Measurements from ENCODE around the gene GSG1. TPM values are rescaled to one million over a fixed set of nuclear protein-coding genes. Genes with fewer than 3 reads are reported as not detected.

The GSG1 gene
- total and polyA plus RNA-seq, 10 donors: not detected

- no peak for DNase-seq
- Histone ChIP-seq H3K4me3 (no peak overlapping the region), H3K9me3 (no peaks in the 10 kb centered on the region), H3K4me1 (peaks cover 0 to 4% (median 0%) of the 10 kb centered on the region in 6 donors), H3K27ac (no peak overlapping the region), H3K36me3 (no peaks in the 10 kb centered on the region), H3K27me3 (replicated peaks in 1 of 7) (no peaks in the 10 kb centered on the region)
- intact Hi-C loops (cut with DNase I; ENCODE audit: low total_unique reads): no loop called here
- TF ChIP-seq CTCF (IDR thresholded peaks at IDR 0.05 in 8 of 11, conservative IDR thresholded peaks at IDR 0.05 in 3 of 11) (no peak), POLR2AphosphoS5 (IDR thresholded peaks at IDR 0.05) (no peak)
- WGBS, 5 donors: 62 to 81% (median 72%) methylated on average over 3 of the region's 3 CpGs
These were observed 23.0 kb upstream of the GSG1 start for GRCh38 chr12:13126494-13126893.

- no peaks in the 10 kb centered on the region for H3K27me3 ChIP-seq (replicated peaks in 1 of 7)
- peaks cover 0 to 4% (median 0%) of the 10 kb centered on the region in 6 donors for H3K4me1 ChIP-seq
- intact Hi-C loops (cut with DNase I; ENCODE audit: low total_unique reads): no loop called here
- H3K36me3 ChIP-seq: no peaks in the 10 kb centered on the region
- TF ChIP-seq CTCF (IDR thresholded peaks at IDR 0.05 in 8 of 11, conservative IDR thresholded peaks at IDR 0.05 in 3 of 11) (no peak), POLR2A (IDR thresholded peaks at IDR 0.05) (no peak), POLR2AphosphoS5 (IDR thresholded peaks at IDR 0.05) (no peak)
- WGBS, 5 donors: 84 to 100% (median 94%) methylated on average over 2 of the region's 2 CpGs
- H3K27ac ChIP-seq: no peak overlapping the region
- no peaks in the 10 kb centered on the region for H3K9me3 ChIP-seq
- no peak overlapping the region for H3K4me3 ChIP-seq
- DNase-seq: no peak
These were observed 22.5 kb upstream of the GSG1 start for GRCh38 chr12:13125996-13126395.

- no peak for DNase-seq
- TF ChIP-seq POLR2AphosphoS5 (IDR thresholded peaks at IDR 0.05): peak in 1 of 3 donors; percentile 27
- no peak for TF ChIP-seq POLR2A (IDR thresholded peaks at IDR 0.05)
- no peak for TF ChIP-seq CTCF (IDR thresholded peaks at IDR 0.05 in 8 of 11, conservative IDR thresholded peaks at IDR 0.05 in 3 of 11)
- Histone ChIP-seq H3K4me1 (peaks cover 0 to 4% (median 0%) of the 10 kb centered on the region in 6 donors), H3K36me3 (no peaks in the 10 kb centered on the region), H3K9me3 (no peaks in the 10 kb centered on the region), H3K4me3 (no peak overlapping the region), H3K27ac (no peak overlapping the region), H3K27me3 (replicated peaks in 1 of 7) (no peaks in the 10 kb centered on the region)
- intact Hi-C loops (cut with DNase I; ENCODE audit: low total_unique reads): no loop called here
- 60 to 75% (median 67%) methylated on average over 8 of the region's 8 CpGs for WGBS, 5 donors
These were observed 21.4 kb upstream of the GSG1 start for GRCh38 chr12:13124656-13125505.

DNA sequence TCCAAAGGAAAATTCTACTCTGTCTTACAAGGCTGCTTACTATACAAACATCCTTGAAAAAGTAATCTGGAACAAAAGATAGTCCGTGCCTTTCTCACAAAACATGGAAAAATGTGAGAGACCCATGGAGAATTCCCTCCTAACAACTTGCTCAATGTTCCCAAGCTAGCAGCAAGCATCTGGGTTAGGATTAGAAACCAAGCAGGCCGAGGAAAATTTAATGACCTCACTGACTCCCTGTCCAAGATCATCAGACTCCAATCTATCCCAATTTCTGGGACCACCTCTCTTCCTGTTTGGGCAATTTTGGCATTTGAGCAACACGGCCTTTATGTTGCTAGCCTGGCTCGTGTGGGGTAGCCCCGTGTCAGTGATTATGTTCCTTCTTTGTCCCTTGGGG is 18.1 kb upstream of the GSG1 start:
- intact Hi-C loops (cut with DNase I; ENCODE audit: low total_unique reads): no loop called here
- WGBS, 5 donors: 76 to 96% (median 84%) methylated on average over 5 of the region's 5 CpGs
- Histone ChIP-seq H3K9me3 (no peaks in the 10 kb centered on the region), H3K27me3 (replicated peaks in 1 of 7) (no peaks in the 10 kb centered on the region), H3K4me1 (peaks cover 0 to 4% (median 0%) of the 10 kb centered on the region in 6 donors), H3K27ac (no peak overlapping the region), H3K36me3 (no peaks in the 10 kb centered on the region), H3K4me3 (no peak overlapping the region)
- TF ChIP-seq POLR2AphosphoS5 (IDR thresholded peaks at IDR 0.05) (no peak), POLR2A (IDR thresholded peaks at IDR 0.05) (no peak), CTCF (IDR thresholded peaks at IDR 0.05 in 8 of 11, conservative IDR thresholded peaks at IDR 0.05 in 3 of 11) (no peak)
- no peak for DNase-seq

Data from spleen (tissue), 11 donors.